NCI-H2196 (cell line): Measurements from ENCODE around the gene CELF4.

Experiments
- DNase-seq: peaks from one replicate; lab custom pipeline; 2025; ENCODE audit not compliant: unreplicated experiment; lab: John Stamatoyannopoulos, UW

The CELF4 gene

GRCh38 chr18:37395138-37395537 lies 170.5 kb downstream of the CELF4 start:
- no peak for DNase-seq

GRCh38 chr18:37394610-37394965 lies 171.0 kb downstream of the CELF4 start:
- no peak for DNase-seq

DNA sequence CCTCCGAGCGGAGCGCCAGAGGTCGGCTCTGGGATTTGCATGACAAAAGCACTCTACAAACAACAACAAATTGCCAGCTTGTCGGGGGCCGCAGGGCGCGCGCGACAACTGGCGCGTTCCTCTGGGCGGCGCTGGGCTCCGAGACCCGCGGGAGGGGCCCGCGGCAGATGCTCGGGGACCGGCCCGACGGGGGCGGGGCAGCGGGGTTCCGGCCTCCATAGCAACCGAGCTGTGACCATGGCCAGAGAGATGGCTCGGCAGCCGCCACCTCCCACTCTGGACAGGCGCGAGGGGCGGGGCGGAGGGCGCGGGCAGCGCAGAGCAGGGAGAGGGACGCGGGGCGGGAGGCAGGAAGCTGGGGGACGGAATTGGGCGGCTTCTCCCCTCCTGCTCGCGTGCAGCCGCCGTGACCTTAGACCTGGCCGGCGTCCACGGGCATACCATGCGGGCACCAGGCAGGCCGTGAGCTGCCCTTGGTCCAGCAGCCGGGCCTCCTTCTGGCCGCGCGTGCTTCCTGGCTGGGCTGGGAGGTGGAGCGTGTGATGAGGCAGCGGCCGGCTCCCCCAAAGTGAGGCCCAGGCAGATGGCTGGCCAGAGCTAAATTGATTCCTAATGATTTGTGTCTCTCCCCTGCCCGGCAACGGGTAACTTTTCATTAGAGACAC lies 171.5 kb downstream of the CELF4 start:
- peak; percentile 74 for DNase-seq

DNA sequence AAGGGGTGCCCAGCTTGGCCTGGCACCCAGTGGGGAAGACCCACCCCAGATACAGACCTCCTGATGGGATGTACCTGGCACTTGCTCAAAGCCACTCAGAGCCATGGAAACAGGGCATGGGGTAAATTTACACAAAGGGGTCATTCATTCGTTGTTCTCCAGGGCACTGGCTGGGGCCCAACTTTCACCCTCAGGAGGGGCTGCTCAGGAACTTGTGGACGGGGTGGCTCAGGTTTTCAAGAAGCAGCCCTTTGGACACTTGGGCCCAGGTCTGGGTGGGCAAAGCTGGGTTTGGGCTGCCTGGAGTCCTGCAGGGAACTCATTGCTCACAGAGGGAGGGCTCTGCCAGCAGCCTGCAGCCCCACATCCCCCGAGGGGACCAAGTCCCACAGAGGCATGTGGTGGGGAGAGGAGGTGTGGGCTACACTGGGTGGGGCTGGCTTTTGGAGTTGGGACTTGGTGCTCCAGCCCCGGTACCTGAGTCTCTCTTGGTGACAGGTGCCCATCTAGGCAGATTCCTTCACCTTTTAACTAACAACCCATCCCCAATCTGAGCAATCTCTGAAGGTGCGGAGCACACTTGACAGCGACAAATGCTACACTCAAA lies 172.3 kb downstream of the CELF4 start:
- no peak for DNase-seq

DNA sequence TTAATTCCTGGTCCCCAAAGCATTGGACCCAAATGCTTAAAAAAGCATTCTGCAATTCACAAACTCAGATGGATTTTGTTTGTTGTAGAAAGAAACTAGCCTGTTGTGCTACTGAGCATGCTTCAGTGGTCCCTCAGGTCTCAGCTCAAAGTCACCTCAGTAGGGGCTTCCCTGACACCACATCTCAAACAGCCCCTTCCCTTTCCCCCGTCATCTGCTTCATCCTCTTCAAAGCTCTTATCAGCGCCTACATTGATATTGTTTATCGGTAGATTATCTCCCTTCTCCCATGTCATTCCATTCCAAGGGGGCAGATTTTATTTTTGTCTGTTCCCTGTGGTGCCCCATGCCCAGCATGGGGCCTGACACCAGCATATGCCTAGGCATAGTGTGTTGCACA lies 172.9 kb downstream of the CELF4 start:
- no peak for DNase-seq

GRCh38 chr18:37391698-37392548 lies 173.7 kb downstream of the CELF4 start:
- DNase-seq = no peak

- DNase-seq = no peak
Measured at GRCh38 chr18:37391156-37391555, 174.4 kb downstream of the CELF4 start.

DNA sequence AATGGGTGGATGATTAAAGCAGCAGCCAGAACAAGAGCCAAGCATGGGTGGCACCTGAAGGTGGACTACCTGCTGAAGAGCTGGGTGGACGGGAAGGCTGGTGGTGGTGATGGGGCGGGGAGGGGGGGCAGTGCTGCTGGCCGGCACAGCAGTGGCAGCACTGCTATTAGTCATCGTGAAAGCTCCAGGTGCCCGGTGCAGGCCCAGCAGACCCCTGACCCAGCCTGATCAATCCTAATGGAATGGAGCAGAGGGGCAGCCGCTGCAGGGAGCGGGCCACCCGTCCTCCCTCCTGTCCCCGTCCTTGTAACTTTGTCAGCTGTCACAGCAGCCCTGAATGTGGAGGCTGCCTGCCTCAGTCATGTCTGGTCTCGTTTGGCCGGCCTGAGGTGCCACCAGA lies 174.9 kb downstream of the CELF4 start:
- no peak for DNase-seq

- DNase-seq = no peak
Measured at GRCh38 chr18:37389684-37390368, 175.8 kb downstream of the CELF4 start.

- DNase-seq = no peak
Measured at GRCh38 chr18:37389041-37389440, 176.6 kb downstream of the CELF4 start.

- no peak for DNase-seq
Measured at GRCh38 chr18:37388413-37388812, 177.2 kb downstream of the CELF4 start.

DNA sequence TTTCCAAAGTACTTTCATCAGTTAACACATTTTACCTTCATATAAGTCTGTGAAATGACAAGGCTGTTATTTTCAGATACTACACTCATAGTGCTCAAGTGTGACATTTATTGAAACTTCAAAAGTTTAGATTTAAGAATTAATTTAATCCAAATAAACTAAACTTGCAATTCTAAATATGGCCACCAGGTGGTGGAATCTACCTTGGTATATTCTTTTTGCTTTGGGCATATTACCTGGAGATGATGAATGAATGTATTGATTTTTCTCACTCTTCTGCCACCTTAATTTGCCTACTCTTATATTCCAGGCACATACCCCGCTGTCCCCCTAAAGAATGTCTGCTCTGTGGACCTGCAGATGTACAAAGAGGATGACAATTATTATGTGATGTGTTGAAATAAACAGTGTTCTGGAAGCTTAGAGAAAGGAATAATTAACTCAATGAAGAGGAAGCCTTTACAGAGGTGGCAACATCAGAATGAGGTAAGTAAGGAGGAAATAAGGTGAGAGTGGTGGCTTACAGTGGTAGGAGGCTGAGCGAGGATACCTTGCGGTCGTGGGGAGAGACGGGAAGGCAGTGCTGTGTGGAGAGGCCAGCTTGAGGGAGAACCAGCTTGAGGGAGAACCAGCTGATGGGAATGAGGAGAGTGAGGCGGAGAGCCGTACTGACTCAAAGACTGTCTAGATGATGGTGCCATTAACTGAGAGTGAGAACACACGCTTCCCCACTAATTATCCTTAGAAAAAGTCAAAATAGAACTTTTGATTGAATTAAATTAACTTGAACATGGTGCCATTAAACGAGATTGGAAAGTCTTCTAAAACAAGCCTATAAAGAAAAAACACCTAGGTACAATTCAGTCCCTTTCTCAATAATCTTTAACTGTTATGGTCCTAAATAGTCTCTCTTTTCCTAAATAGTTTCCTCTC lies 179.5 kb downstream of the CELF4 start:
- DNase-seq = peak; percentile 25

DNA sequence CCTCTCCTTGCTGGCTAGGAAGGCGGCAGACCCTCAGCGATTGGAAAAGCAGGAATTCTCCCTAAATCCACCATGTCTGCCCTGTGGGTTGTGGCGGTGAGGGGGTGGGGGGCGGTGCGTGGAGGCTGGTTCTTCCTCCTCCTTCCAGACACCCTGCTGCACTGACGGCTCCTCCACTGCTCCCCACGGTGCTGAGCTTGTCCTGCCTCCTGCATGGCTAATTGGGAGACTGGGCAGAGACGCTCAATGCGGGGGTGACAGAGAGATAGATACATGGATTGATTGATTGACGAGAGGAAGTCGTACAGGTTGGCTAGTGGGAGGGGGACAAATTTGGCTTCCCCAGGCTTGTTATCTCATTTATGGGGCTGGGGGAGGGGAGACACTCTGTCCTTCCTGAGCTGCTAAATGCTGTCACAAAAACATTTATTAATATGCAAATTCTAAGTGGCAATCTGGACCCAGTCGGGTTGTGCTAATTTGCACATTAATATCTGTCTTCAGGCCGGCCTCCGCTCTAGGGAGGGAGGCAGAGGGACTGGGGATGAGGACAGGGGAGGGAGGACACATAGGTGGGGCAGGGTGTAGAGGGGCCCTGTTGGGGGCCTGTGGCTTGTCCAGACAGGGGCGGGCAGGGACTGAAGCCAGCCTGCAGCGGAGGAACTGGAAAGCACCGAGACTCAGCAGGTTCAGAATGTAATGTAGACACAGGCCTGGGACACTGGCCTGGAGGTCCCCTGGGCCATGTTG lies 181.6 kb downstream of the CELF4 start:
- no peak for DNase-seq

GRCh38 chr18:37383036-37383785 lies 182.4 kb downstream of the CELF4 start:
- no peak for DNase-seq

DNA sequence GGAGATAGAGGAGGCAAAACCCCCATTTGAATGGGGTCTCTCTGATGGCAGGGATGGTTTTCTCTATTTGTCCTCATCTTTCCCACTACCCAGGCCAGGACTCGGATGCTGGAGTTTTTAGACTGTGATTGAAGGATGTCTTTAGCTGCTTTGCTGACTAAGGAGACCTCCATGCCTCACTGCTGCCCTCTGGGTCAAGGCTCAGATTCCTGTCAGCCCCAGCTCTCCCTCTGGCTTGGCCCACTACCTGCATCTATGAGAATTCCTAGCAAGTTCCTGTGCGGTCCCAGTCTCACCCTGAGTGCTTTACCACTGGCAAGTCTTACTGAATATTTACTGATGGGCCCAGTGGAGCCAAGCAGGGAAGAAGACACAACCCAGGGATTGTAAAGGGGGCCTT lies 184.0 kb downstream of the CELF4 start:
- DNase-seq = no peak

GRCh38 chr18:37380546-37381110 lies 185.0 kb downstream of the CELF4 start:
- no peak for DNase-seq

GRCh38 chr18:37378336-37379010 lies 187.1 kb downstream of the CELF4 start:
- no peak for DNase-seq

DNA sequence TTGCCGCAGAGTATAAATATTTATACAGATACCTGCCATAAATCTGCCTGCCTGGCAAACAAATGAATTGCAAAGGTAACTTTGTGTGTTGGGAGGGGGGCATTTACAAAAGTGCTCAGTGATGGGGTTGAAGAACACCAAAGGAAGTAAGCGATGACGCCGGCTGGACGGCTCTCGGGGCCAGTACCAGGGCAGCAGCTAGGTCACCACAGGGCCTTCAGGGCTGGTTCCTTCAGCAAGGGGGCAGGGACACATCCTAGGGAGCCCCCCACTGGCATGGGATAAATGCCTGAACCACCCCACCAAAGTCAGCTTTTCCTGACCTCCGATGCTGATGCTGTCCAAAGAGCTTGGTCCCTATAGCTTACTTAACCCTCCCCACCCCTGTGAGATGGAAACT lies 190.4 kb downstream of the CELF4 start:
- DNase-seq = no peak
